GM10248 (cell line): ENCODE measurements around the gene SLC16A5.
A peak's percentile ranks its signal among the peaks of the same experiment; 100 is the strongest.

Experiments used
- CTCF ChIA-PET: fragments of 300-600 bp; sonication (Branson Sonifier 250); formaldehyde crosslinking; extraction: SDS; loops from one replicate; lab custom pipeline; 2021; ENCODE audit warnings: antibody characterized with exemption; lab: Yijun Ruan, JAX
- POLR2A ChIA-PET: fragments of 350-650 bp; sonication (Branson Sonifier 250); formaldehyde crosslinking; extraction: SDS; loops from one replicate; lab custom pipeline; 2020; ENCODE audit warnings: antibody characterized with exemption; lab: Yijun Ruan, JAX
- DNase-seq: peaks from one replicate; pipeline ENCODE4 v3.0.0; 2012; ENCODE audit errors: extremely low spot score
- TF ChIP-seq, protein P1 (sequence below): IDR thresholded peaks from 2 replicates; pipeline ENCODE4 v1.5.1; 2012; ENCODE audit warnings: mild to moderate bottlenecking, low read depth; ENCODE audit errors: extremely low read depth, missing control alignments, control extremely low read depth

The SLC16A5 gene

DNA sequence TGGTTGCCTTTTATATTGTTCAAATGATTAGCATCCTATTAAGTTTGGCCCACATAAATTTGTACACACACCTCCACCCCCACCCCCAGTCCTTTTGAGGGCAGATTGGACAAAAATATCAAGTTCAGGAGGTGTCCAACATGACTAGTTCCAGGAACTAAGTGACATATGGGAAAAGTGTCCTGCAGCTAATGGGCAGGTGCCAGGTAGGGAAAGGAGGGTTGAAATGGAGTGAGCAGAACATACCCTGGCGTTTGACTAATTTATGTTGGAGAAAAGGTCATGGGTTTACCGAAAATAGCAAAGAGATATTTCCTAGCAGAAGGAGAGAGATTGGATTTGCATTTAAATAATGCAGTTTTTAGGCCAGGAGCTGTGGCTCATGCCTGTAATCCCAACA lies 35.8 kb upstream of the SLC16A5 start:
- CTCF ChIA-PET: interaction anchor here (1.2 kb wide), 1 partner anchor 9 kb away, joined by 4 read pairs; no protein-coding TSS in a partner anchor
- TF ChIP-seq, protein P1, sequence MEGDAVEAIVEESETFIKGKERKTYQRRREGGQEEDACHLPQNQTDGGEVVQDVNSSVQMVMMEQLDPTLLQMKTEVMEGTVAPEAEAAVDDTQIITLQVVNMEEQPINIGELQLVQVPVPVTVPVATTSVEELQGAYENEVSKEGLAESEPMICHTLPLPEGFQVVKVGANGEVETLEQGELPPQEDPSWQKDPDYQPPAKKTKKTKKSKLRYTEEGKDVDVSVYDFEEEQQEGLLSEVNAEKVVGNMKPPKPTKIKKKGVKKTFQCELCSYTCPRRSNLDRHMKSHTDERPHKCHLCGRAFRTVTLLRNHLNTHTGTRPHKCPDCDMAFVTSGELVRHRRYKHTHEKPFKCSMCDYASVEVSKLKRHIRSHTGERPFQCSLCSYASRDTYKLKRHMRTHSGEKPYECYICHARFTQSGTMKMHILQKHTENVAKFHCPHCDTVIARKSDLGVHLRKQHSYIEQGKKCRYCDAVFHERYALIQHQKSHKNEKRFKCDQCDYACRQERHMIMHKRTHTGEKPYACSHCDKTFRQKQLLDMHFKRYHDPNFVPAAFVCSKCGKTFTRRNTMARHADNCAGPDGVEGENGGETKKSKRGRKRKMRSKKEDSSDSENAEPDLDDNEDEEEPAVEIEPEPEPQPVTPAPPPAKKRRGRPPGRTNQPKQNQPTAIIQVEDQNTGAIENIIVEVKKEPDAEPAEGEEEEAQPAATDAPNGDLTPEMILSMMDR: no peak

DNA sequence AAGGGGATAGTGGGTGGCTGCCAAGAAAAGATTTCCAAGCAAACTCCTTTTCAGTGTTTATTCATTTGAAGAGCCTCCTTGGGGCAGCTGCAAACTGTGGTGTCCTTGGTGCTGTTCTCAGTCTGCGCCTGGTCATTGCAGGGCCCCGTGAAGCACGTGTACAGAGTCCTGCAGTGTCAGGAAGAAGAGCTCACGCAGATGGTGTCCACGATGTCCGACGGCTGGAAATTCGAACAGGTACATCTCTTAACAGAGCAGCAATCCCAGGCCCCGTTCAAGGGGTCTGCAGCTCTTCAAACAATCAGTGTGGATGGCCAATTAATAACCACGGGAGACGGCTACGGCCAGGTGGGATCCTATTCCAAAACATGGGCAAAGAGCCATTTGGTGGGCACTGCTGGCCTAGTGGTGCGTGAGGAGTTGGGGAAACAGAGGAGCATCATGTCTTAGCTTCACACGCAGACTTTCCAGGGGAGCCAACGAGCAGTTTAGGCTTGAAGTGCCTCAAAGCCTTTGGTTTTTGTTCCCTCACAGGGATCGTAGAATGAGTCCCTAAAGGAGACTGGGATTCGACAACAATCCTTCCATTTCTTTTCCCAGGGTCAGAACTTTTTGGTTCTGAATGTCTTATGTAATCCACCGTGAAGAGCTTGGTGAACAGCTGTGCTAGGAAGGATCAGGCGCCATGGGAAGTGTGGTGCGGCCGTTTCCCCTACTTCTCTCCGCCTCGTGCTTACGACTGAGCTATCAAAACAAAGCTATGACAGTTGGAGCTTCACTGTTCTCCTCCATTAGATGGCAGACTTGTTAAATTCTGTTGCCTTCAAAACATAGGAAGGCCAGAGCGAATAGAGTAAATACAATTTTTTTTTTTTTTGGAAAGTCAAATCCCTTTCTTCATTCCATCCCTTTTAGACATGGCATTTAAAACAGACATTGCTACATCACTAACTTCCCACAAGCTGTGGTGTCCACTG lies 28.1 kb upstream of the SLC16A5 start:
- no peak for DNase-seq
- ChIA-PET POLR2A (no interaction called here), CTCF (interaction anchor here (0.9 to 5.6 kb wide), 14 partner anchors 10 to 211 kb away, joined by 3 to 30 read pairs (median 8); partner anchors contain the start of genes MIF4GD, NT5C and SLC16A5)
- TF ChIP-seq, protein P1: peak; percentile 41

More for the DNA sequence above, 35.8 kb upstream of the SLC16A5 start:
- no peak for DNase-seq
- POLR2A ChIA-PET: no interaction called here

GRCh38 chr17:75060434-75061054 lies 27.2 kb upstream of the SLC16A5 start:
- no peak for DNase-seq
- POLR2A ChIA-PET: no interaction called here
- CTCF ChIA-PET: interaction anchor here (1.1 to 5.6 kb wide), 11 partner anchors 9 to 210 kb away, joined by 4 to 30 read pairs (median 9); partner anchors contain the start of genes MIF4GD, NT5C and SLC16A5
- TF ChIP-seq, protein P1: no peak

GRCh38 chr17:75061055-75061438 lies 26.7 kb upstream of the SLC16A5 start:
- TF ChIP-seq, protein P1: no peak

DNA sequence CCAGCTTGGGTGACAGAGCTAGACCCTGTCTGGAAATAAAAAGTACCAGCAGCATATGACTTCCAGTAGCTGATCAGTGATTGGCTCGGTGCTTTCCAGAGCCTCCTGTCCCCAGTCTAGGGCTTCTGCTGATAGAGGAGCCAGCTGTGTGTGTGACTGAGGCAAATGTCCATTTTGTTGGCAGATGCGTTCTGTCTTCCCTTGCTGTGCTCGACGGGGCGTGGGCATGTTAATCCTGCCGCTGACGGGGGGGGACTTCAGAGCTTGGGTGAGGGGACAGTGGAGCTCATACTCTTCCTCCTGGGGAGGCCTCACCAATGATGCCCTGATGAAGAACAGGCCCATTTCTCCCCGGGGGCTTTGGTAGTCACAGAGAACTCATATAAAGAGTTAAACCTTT lies 26.1 kb upstream of the SLC16A5 start:
- no peak for DNase-seq
- ChIA-PET POLR2A (interaction anchor here (1.2 kb wide), 1 partner anchor 27 kb away, joined by 3 read pairs; no protein-coding TSS in a partner anchor), CTCF (interaction anchor here (1.0 to 5.6 kb wide), 10 partner anchors 8 to 209 kb away, joined by 3 to 30 read pairs (median 8); partner anchors contain the start of genes MIF4GD and NT5C)
- TF ChIP-seq, protein P1: no peak

More at GRCh38 chr17:75061055-75061438, 26.7 kb upstream of the SLC16A5 start:
- ChIA-PET CTCF (interaction anchor here (1.0 to 5.6 kb wide), 11 partner anchors 9 to 210 kb away, joined by 3 to 30 read pairs (median 9); partner anchors contain the start of genes MIF4GD and NT5C), POLR2A (no interaction called here)
- DNase-seq: no peak

DNA sequence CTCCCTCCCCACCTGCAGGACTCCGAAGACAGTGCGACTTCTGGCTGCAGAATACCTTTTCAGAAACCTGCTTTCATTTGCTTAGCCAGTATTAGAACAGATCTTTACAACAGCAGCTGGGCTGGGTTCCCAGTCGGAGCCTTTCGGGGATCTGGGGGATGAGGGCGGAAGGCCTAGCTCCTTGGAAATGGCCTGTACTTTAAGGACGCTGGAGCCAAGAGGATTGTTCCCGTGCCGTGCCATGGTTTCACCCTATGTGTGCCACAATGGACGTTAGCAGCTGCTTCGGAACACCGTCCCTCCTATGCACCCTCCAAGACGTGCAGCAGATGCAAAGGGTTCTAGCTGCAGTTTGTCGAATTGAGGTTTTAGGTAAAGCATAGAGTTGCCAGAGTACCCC lies 24.6 kb upstream of the SLC16A5 start:
- ChIA-PET CTCF (interaction anchor here (0.9 to 5.6 kb wide), 7 partner anchors 10 to 138 kb away, joined by 3 to 30 read pairs (median 4); partner anchors contain the start of gene NT5C), POLR2A (interaction anchor here (1.1 kb wide), 1 partner anchor 15 kb away, joined by 3 read pairs; no protein-coding TSS in a partner anchor)
- DNase-seq: no peak
- TF ChIP-seq, protein P1: no peak
